Loucy (cell line): ENCODE results near the gene NBL1.

Experiments
- H2AFZ ChIP-seq: fragments of 200-600 bp; sonication (generic); 2 replicates; pipeline ENCODE4 v1.6.0; 2016; ENCODE audit warnings: antibody characterized with exemption, mild to moderate bottlenecking, low read length, moderate library complexity
- H3F3A ChIP-seq: fragments of 200-600 bp; 2 replicates; pipeline ENCODE4 v1.6.0; 2016; ENCODE audit warnings: antibody characterized with exemption, low read depth, mild to moderate bottlenecking
- H3K27me3 ChIP-seq: fragments of 200-600 bp; sonication (generic); 2 replicates; pipeline ENCODE4 v1.6.1; 2014; ENCODE audit warnings: low read length, mild to moderate bottlenecking; ENCODE audit not compliant: insufficient read depth, poor library complexity, severe bottlenecking
- H3K36me3 ChIP-seq: fragments of 200-600 bp; sonication (generic); 2 replicates; pipeline ENCODE4 v1.6.1; 2016; ENCODE audit warnings: low read length; ENCODE audit not compliant: insufficient read depth
- H3K4me1 ChIP-seq: fragments of 200-600 bp; sonication (generic); 2 replicates; pipeline ENCODE4 v1.5.1; 2014; ENCODE audit warnings: low read length, mild to moderate bottlenecking; ENCODE audit not compliant: insufficient read depth, poor library complexity, severe bottlenecking
- H3K4me2 ChIP-seq: fragments of 200-600 bp; sonication (generic); 2 replicates; pipeline ENCODE4 v1.6.0; 2014; ENCODE audit warnings: antibody characterized with exemption, low read length, low read depth, mild to moderate bottlenecking; ENCODE audit not compliant: poor library complexity, severe bottlenecking
- H3K4me3 ChIP-seq: fragments of 200-600 bp; sonication (generic); 2 replicates; pipeline ENCODE4 v1.5.1; 2014; ENCODE audit warnings: low read length, mild to moderate bottlenecking, mixed read lengths; ENCODE audit not compliant: poor library complexity, severe bottlenecking
- H3K79me2 ChIP-seq: fragments of 200-600 bp; sonication (generic); 2 replicates; pipeline ENCODE4 v1.6.1; 2014; ENCODE audit warnings: low read length; ENCODE audit not compliant: insufficient read depth
- H3K9ac ChIP-seq: fragments of 200-600 bp; sonication (generic); 2 replicates; pipeline ENCODE4 v1.6.0; 2014; ENCODE audit warnings: mild to moderate bottlenecking, low read depth, low read length, moderate library complexity; ENCODE audit not compliant: poor library complexity, severe bottlenecking
- H3K9me2 ChIP-seq: fragments of 200-600 bp; sonication (generic); replicated peaks from 2 replicates; pipeline ENCODE4 v1.6.1; 2016; ENCODE audit warnings: low read depth, low read length, mixed read lengths
- H3K9me3 ChIP-seq: fragments of 200-600 bp; sonication (generic); 2 replicates; pipeline ENCODE4 v1.6.1; 2014; ENCODE audit warnings: mild to moderate bottlenecking, antibody characterized with exemption, low read length, low read depth; ENCODE audit not compliant: insufficient read depth
- H4K20me1 ChIP-seq: fragments of 200-600 bp; sonication (generic); 2 replicates; pipeline ENCODE4 v1.6.0; 2014; ENCODE audit warnings: antibody characterized with exemption, low read length, mild to moderate bottlenecking; ENCODE audit not compliant: insufficient read depth, poor library complexity, severe bottlenecking
- EZH2phosphoT487 ChIP-seq: fragments of 200-600 bp; IDR thresholded peaks from 2 replicates; pipeline ENCODE4 v1.6.1; 2018; ENCODE audit warnings: antibody characterized with exemption, mild to moderate bottlenecking, moderate library complexity, borderline replicate concordance
- TF ChIP-seq, protein P1 (sequence below): fragments of 200-600 bp; sonication (generic); conservative IDR thresholded peaks from 2 replicates; pipeline ENCODE4 v1.5.1; 2014; ENCODE audit warnings: mild to moderate bottlenecking, antibody characterized with exemption, low read length

The NBL1 gene

DNA sequence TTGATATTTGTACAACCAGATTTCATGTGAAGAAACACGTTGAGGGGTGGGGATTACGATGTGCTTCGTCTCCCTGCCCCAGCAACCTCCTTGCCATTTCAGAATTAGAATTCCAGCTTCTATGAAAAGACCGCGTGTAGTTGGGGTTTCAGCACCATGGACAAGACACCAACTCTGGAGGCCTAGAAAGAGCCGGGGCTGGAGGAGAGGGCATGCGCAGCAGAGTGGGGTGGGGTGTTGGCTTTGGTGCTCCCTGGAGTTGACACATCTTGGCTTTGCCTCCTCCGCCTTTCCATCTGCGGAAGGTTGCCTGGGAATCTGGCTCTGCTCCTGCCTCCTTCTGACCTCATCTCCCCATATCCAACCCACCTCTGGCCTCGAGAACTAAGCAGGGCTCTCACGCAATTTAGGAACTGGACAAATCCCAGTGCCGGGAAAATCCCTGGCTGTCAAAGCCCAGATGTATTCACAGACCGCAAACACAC, 32.4 kb downstream of the NBL1 start:
- H3K4me2 ChIP-seq: no peak overlapping the region

DNA sequence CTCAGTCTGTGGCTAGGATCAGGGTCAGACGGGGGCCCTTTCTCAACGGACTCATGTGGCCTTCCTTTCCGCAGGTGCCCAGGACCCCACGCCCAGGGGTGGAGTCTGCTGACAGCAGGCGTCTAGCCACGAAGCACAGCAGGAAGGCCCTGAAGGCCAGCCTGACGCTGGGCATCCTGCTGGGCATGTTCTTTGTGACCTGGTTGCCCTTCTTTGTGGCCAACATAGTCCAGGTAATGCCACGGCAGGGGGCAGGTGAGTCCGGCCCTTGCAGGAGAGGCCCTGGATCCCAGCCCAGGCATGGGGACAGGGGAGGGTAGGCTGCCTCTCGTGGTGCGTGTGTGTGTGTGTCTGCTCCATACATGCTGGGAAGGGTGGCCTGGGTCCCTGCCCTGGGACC, 34.4 kb downstream of the NBL1 start:
- no peaks in the 10 kb centered on the region for H3K9me2 ChIP-seq
- no peak overlapping the region for H3K4me2 ChIP-seq
- H3K4me3 ChIP-seq: no peak overlapping the region
- no peaks in the 10 kb centered on the region for H3K9me3 ChIP-seq
- no peak overlapping the region for H3K9ac ChIP-seq
- H3K4me1 ChIP-seq: no peaks in the 10 kb centered on the region
- no peaks in the 10 kb centered on the region for H3K79me2 ChIP-seq
- H4K20me1 ChIP-seq: no peaks in the 10 kb centered on the region
- no peaks in the 10 kb centered on the region for H3F3A ChIP-seq
- H3K27me3 ChIP-seq: no peaks in the 10 kb centered on the region
- no peak for TF ChIP-seq EZH2phosphoT487
- H3K36me3 ChIP-seq: no peaks in the 10 kb centered on the region
- no peak overlapping the region for H2AFZ ChIP-seq

More for the DNA sequence above, 32.4 kb downstream of the NBL1 start:
- H4K20me1 ChIP-seq: no peaks in the 10 kb centered on the region
- H3K4me1 ChIP-seq: no peaks in the 10 kb centered on the region
- TF ChIP-seq, protein P1, sequence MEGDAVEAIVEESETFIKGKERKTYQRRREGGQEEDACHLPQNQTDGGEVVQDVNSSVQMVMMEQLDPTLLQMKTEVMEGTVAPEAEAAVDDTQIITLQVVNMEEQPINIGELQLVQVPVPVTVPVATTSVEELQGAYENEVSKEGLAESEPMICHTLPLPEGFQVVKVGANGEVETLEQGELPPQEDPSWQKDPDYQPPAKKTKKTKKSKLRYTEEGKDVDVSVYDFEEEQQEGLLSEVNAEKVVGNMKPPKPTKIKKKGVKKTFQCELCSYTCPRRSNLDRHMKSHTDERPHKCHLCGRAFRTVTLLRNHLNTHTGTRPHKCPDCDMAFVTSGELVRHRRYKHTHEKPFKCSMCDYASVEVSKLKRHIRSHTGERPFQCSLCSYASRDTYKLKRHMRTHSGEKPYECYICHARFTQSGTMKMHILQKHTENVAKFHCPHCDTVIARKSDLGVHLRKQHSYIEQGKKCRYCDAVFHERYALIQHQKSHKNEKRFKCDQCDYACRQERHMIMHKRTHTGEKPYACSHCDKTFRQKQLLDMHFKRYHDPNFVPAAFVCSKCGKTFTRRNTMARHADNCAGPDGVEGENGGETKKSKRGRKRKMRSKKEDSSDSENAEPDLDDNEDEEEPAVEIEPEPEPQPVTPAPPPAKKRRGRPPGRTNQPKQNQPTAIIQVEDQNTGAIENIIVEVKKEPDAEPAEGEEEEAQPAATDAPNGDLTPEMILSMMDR: no peak
- no peak for TF ChIP-seq EZH2phosphoT487
- H3K9me2 ChIP-seq: no peaks in the 10 kb centered on the region
- no peaks in the 10 kb centered on the region for H3K36me3 ChIP-seq
- H3K9ac ChIP-seq: no peak overlapping the region
- H3K79me2 ChIP-seq: no peaks in the 10 kb centered on the region
- no peaks in the 10 kb centered on the region for H3K27me3 ChIP-seq
- no peak overlapping the region for H2AFZ ChIP-seq
- H3K9me3 ChIP-seq: no peaks in the 10 kb centered on the region
- no peak overlapping the region for H3K4me3 ChIP-seq
- no peaks in the 10 kb centered on the region for H3F3A ChIP-seq

DNA sequence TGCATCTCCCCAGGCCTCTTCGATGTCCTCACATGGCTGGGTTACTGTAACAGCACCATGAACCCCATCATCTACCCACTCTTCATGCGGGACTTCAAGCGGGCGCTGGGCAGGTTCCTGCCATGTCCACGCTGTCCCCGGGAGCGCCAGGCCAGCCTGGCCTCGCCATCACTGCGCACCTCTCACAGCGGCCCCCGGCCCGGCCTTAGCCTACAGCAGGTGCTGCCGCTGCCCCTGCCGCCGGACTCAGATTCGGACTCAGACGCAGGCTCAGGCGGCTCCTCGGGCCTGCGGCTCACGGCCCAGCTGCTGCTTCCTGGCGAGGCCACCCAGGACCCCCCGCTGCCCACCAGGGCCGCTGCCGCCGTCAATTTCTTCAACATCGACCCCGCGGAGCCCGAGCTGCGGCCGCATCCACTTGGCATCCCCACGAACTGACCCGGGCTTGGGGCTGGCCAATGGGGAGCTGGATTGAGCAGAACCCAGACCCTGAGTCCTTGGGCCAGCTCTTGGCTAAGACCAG, 34.9 kb downstream of the NBL1 start:
- Histone ChIP-seq H3K27me3 (no peaks in the 10 kb centered on the region), H3K36me3 (no peaks in the 10 kb centered on the region), H3K9ac (no peak overlapping the region), H3K4me2 (no peak overlapping the region), H3K4me1 (no peaks in the 10 kb centered on the region), H3K4me3 (no peak overlapping the region), H2AFZ (no peak overlapping the region), H4K20me1 (no peaks in the 10 kb centered on the region), H3F3A (no peaks in the 10 kb centered on the region), H3K9me3 (no peaks in the 10 kb centered on the region), H3K9me2 (no peaks in the 10 kb centered on the region), H3K79me2 (no peaks in the 10 kb centered on the region)
- TF ChIP-seq, protein P1: no peak
- TF ChIP-seq EZH2phosphoT487: no peak

DNA sequence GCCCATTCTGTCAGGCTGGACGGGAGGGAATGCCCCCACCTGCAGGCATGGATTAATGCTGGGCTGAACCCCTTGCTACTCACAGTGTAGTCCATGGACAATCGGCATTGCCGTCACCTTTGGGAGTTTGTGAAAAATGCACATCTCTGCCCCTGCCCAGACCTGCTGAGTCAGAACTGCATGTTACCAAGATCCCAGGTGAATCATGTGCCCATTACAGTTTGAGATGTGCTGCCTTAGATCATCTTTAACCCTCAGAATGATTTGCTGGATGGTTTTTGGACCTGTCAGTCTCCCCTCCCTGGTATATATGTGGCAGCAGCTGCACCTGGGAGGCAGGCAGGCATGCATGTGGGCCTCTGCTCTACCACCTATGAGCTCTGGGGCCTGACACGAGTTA, 35.6 kb downstream of the NBL1 start:
- TF ChIP-seq EZH2phosphoT487: no peak
- TF ChIP-seq, protein P1: no peak
- H3K27me3 ChIP-seq: no peaks in the 10 kb centered on the region

More for the DNA sequence above, 35.6 kb downstream of the NBL1 start:
- H2AFZ ChIP-seq: no peak overlapping the region
- H3K9me2 ChIP-seq: no peaks in the 10 kb centered on the region
- no peaks in the 10 kb centered on the region for H4K20me1 ChIP-seq
- H3K4me3 ChIP-seq: no peak overlapping the region
- H3K9ac ChIP-seq: no peak overlapping the region
- no peak overlapping the region for H3K4me2 ChIP-seq
- H3K36me3 ChIP-seq: no peaks in the 10 kb centered on the region
- H3K9me3 ChIP-seq: no peaks in the 10 kb centered on the region
- no peaks in the 10 kb centered on the region for H3K4me1 ChIP-seq
- no peaks in the 10 kb centered on the region for H3F3A ChIP-seq
- H3K79me2 ChIP-seq: no peaks in the 10 kb centered on the region
